ENCODE results near the gene PTPRN2.

DNA sequence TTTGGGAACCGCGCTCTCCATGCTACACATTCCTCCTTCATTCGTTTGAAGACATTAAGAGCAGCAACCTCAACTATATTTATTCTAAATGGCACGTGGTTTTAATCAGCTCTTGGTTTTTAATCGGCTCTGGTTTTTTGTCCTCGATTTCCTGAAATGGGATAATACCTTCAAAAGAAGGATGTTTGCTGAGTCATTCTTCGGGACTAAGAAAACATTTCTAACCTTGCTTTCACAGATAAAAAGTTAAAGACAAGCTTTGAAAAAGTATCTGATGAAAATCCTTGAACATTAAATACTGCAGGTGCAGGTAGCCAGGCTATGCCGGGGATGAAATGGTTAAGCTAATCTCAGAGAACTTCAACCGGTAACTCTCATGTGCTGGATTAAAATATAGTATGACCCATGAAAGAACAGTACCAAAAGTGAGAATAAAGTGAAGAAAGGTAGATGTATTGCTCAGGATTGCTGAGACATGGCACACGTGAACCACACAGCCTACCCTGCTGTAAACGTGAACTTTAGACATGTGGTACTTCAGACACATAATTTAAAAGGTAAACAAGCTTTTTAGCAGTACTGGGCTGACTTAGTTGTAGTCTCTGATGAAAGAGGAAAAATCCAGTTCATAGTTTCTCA, 89.1 kb downstream of the PTPRN2 start:
- TF ChIP-seq EZH2 (IDR thresholded peaks at IDR 0.05; ENCODE audit: borderline replicate concordance, low read length): no peak
- no peak for TF ChIP-seq CTCF (conservative IDR thresholded peaks at IDR 0.05 in 1 of 2, IDR thresholded peaks at IDR 0.05 in 1 of 2; ENCODE audit: extremely low read depth in 1 of 2, insufficient read depth in 1 of 2, low read depth in 1 of 2, low read length in 2 of 2)

Measured in mammary epithelial cell (primary cell).